HG03520 (cell line): ENCODE measurements around the gene SLC6A12.

Experiments used
- ATAC-seq: cut with Tn5 transposase; IDR thresholded peaks from one replicate; pipeline ENCODE4 v1.9.1; 2021; ENCODE audit warnings: mild to moderate bottlenecking, moderate library complexity; ENCODE audit not compliant: unreplicated experiment

Gene SLC6A12

DNA sequence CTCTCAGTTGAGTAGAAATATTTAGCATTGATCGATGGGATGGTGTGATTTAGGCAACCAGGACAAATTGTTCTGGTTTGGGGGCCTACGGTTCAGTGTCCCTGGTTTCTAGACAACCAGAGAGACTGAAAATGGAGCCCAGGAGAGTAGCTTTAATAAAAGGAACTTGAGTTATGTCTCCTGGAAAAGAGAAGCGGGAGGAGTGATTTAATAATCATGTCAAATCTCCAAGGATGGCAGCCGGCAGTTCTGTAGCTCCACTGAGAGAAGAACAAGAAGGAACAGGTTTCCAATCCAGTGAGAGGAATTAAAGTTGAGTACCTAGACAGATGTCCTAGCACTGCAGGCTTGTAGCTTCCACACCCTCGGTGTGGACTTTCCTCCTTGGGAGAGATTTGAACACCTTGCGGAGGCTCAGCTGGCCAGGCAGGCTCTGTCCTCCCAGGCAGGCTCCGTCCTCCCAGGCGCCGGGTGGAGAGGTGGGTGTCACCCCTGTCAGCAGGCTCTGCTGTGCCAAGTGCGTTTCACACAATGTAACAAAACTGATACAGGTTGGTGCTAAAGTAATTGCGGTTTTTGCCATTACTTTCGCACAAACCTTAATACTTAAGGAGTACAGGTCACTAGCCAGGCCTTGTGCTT lies 45.9 kb downstream of the SLC6A12 start:
- no peak for ATAC-seq

DNA sequence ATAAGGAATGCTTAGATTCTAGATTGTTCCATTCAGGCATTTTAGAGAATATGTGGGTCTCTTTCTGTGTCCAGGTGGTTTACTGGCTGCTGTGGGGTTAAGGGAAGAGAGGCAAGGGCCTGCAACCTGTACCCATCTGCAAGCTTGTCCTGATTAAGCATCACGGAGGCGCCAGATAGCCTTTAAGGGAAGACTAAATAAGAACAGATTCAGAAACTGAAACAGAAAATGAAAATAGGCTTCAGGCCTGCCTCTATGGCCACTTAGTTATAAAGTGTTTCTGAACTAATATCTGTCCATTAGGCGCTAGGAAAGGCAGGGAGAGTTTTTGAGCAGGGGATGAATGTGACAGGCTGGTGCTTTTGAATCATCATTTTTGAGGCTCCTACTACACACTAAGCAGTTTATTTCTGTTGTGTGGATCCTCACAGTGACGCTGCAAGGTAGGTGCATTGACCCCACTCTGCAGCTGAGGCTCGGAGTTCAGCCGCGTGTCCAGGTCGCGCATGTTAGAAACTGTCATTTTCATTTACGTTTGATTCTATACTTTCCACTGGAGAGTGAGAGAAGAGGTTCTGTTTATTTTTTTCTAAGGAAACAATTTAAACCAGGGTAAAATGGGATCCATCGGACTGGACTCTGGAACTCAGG lies 47.4 kb downstream of the SLC6A12 start:
- ATAC-seq = no peak

DNA sequence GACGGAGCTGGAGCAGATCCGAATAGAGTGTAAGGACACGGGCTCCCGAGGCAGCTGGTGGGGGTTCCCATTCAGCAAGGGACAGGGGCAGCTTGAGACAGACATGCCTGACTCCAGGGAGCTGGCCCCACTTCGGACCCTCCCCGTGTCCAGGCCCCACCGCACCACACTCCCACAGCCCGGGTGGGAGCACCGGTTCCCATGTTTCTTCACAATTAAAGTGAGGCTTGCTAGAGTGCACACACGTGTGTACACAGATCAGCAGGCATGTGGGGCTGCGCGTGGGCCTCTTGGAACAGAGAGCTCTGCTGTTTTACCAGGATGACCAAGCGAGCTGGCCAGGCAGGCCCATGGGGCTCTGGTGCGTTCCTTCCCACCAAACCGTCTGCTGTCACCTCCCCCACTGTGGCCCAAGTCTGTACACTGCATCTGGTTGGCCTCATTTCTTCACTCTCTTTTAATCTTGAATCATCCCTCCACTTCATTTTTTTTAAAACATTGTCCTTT lies 48.0 kb downstream of the SLC6A12 start:
- ATAC-seq = no peak

DNA sequence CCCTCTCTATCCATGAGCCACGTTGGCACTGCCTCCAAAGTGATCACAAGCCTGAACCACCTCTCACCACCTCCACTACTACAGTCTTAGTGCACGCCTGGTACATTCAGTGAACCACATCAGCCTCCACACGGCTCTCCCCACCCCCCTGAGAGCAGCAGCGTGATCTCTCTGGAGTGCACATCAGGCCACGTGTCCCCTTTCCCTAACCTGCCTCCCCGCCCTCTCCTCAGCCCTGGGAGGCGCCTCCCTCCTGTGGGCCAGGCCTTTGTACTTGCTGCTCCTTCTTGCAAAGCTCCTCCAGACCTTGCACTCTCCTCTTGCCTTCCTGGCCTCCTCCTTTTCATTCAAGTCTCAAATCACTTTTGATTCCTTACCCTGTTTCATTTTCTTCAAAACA lies 49.8 kb downstream of the SLC6A12 start:
- no peak for ATAC-seq

DNA sequence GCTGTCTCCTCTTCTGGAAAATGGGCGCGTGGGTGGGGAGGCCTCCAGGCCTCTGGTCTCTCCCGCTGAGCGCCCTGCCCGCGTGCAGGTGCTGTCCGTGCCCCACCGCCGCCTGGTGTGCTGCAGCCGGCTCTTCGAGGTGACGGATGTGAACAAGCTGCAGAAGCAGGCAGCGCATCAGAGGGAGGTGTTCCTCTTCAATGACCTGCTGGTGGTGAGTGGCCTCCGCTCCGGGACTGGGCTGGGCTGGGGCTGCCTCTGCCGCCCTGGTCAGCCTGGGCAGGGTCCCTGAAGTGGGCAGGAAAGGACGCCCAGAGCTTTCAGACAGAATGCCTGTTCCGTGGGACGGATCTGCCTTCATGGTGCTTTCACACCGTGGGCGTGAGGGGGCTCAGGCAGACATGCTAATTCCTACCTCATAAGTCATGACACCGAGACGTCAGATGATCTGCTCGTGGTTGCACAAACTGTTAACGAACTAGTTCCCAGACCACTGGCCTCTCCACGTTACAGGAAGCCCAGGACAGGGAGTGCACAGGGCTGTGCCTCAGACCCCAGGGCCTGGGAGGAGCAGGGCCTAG lies 50.5 kb downstream of the SLC6A12 start:
- ATAC-seq = no peak

DNA sequence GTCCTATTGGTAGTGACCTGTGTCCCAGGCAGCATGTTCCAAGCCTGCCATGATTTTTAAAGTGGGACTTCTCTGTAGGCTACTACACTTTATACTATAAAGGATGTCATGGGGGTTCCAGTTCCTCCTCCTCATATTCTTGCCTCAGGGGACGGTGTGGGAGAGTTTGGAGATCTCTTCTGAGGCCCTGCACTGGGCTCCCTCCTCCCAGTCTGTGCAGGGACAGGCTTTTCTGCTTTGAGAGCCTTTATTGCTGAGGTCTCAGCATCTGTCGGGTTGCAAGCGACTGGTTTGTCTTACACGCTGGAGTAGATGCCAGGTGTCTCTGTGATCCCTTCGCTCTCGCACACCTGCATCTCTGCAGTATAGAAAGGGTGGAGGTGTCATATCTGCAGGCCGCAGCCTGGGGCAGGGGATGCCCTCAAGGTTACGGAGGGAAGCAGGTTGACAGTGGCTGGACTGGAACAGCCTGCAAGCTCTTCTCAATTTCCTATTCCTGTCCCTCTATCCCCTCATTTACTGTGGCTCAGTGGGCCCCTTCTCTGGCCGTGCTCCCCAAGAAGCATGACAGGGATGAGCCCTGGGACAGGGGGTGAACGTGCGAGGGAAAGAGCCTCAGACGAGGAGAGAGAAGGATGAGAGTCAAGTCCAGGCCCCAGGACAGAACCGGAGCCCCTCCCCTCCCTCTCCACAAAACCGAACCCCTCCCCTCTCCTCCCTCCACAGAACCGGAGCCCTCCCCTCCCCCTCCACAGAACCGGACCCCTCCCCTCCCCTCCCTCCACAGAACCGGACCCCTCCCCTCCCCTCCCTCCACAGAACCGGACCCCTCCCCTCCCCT lies 51.3 kb downstream of the SLC6A12 start:
- no peak for ATAC-seq

DNA sequence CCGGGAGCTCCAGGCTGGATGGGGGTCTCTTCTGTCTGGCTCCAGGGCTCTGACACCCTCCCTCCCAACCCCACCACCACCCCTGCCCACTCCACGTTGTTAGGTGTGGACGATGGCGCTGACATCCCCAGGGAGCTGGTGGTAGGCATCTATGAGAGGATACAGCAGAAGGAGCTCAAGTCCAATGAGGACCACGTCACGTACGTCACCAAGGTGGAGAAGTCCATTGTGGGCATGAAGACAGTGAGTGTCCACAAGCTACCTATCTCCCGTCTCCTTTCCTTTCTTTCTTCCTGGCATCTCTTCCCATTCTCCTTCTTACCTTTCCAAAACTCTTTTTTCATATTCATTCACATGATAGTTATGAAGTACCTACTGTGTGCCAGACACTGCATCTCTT lies 52.1 kb downstream of the SLC6A12 start:
- no peak for ATAC-seq

DNA sequence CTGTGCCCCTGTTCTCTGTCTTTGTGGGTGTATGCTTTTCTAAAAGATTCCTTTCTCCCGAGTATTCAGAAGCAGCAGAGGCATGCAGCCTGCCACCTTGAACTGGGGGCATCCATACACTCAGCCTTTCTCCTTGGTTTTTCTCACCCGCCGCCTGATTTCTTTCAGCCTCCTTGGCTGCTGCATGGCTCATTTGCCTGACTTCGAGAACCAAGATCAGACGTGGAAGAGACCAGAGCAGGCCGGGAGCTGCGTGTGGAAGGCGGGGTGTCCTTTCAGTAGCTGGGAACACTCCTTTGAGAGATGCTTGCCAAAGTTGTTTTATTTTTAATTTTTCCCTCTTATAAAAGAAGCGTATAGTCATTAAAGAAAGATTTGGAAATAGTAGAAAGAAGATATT lies 53.1 kb downstream of the SLC6A12 start:
- ATAC-seq = no peak

DNA sequence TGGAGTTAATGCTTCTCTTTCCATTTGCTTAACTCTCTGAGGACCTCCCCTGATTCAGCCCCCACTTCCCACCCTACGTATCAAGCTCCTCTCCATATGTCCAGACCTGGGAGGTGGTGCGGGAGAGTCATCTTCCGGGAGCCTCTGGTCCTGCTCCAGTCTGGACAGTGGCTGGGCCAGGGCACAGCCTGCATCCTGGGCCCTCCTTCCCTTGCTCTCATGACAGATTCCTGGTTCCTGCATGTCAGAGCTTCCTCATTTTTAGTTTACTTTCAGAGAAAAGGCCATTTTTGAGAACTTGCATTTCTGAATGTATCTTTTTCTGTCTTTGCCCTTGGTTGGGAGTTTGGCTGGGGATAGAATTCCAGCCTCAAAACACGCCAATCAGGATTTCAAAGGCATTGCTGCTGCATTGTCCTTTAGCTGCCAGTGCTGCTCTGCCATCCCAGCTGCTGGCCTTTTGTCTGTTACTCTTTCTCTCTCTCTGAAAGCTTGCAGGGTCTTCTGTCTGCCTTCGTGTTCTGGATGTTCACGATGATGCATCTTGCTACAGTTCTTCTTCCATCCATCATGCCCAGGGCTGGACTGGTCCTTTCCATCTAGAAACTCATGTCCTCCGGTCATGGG lies 54.7 kb downstream of the SLC6A12 start:
- ATAC-seq = no peak

DNA sequence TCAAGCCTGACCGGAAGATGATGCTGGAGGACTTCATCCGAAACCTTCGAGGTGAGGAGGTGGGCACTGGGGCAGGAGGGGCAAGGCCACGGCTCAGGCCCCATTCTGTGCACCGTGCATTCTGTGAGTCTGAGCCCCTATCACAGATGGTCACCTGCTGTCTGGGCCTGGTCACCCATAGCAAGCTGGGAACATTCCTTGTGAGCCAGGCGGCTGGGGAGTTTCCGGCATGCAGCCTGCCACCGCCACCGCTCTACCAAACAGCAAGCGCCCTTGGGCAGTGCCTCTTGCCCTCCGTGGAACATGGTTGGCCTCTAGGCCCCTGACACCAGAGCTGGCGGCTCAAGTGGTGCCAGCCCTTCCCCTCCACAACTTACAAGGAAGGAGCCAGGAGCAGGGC lies 56.3 kb downstream of the SLC6A12 start:
- ATAC-seq = no peak

DNA sequence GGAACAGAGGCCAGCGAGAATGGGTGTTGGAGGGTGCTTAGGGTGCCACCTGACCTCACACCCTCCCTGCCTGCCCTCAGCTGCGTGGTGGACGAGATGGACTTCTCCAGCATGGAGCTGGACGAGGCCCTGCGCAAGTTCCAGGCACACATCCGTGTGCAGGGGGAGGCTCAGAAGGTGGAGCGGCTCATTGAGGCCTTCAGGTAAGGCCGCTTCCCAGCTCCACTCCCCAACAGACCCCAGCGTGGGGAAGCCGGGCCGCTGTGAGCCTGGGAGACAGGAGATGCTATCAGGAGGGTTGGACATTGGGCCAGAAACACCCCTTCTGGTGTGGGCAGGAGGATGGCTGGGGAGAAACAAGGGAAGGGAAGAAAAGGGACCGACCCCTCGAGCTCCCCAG lies 57.0 kb downstream of the SLC6A12 start:
- no peak for ATAC-seq

DNA sequence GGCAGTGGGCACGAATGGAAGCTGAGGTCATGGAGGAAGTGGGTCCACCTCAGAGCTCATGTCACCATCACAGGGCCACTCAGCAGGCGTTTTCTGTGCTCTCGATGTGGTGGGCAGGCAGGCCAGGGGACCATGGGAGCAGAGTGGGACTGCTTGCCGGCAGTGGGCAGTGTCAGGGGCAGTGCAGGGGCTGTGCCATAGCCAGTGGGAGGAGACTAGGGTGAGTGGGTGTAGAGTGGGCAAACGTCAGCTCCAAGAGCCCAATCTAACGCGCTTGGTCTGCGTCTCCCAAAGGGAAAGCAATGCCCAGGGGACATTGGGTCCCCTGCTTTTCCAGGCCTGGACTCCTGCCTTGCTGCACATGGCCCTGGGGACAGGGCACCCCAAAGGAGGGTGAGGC lies 58.3 kb downstream of the SLC6A12 start:
- ATAC-seq = no peak

DNA sequence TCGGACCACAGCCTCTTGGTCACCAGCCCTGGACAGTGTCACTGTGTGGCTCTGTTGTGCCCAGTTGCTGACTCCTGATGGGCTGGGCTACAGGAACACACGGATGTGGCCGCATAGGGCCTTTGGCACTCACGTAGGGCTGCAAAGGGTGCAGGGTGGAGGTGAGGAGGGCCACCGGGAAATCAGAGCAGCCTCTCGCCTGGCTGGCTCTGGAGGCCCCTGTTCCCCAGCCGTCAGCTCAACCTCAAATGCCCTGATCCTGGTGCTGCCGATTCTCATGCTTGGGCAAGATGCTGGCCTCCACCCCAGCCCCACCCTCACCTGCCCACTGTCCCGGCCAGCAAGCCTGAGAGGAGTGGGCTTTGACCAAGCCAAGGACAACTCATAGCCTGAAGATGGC lies 59.0 kb downstream of the SLC6A12 start:
- no peak for ATAC-seq

DNA sequence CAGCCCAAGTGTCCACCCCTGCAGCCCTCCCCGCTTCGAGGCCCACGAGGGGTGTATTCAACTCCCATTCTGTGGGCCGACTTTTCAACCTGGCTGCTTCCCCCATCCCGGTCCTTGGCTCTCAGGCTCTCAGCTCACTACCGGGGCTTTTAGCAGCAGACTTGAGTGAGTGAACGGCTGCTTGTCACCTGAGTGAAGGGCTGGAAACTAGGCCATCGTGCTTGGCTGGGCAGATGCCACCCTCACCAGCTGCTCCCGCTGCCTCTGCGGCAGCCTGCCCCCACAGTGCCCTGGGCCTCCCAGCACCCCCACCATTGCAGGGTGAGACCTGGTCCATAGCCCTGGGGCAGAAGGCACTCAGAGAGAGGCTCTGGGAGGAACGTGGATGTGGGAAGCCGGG lies 59.9 kb downstream of the SLC6A12 start:
- ATAC-seq = no peak

DNA sequence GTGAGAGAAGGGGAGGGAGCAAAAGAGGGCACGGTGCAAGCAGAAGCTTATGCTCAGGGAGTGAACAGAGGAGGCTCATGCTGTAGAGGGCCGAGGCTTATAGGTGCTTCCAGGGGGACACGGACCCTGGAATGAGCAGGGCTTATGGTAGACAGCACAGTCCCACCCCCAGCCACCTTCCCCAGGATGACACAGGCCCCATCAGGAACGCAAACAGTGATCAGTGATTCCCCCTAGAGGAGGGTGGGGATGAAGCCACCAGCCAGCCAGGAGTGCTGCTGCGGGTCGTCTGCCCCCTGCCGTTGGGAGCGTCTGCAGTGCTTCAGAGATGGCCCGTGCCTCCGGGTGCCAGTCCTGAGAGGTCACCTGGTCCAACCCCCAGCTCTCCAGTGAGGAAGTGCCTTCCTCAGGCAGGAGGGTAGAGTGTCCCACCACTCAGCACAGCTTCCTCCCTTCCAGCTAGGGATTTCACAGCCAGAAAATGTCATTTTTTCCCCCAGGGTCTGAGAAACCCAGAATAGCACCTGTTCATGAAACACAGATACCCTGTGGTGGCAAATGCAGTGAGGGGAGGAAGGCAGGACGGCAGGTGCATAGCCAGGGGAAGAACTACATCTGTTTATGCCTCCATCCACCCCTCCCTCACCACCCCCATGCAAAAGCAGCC lies 60.7 kb downstream of the SLC6A12 start:
- no peak for ATAC-seq

DNA sequence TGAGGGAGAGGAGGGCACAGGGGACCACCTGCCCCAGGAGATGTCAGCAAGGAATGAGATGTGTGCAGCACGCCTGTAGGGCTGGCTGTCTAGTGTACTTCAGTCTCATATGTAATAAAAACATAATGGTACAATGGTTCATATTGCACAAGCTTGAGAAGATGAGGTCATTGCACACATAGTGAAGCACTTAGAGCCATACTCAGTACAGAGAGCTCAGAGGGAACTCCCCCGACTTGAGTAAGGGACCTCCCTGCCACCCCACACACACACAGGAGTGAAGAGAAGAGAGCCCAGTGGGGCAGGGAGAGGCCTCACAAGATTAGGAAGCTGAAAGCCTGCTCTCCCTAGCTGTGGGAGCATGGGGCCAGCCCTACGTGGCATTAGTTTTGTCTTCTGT lies 61.5 kb downstream of the SLC6A12 start:
- no peak for ATAC-seq

DNA sequence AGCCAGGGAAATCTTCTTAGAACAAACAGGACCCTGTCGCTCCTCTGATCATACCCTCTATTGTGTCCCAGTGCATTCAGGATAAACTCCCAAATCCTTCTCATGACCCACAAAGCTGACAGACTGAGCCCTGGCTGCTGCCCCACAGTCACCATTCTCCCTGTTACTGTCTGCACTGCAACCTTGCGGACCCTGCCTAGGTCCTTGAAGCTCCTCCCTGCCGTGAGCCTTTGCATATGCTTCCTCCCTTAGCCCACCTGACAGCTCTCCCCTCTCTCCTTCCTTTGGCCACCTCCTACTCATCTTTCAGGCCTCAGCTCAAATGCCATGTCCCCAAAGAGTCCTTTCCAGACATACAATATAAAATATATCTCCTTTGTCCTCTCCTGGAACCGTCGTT lies 62.4 kb downstream of the SLC6A12 start:
- ATAC-seq = no peak

DNA sequence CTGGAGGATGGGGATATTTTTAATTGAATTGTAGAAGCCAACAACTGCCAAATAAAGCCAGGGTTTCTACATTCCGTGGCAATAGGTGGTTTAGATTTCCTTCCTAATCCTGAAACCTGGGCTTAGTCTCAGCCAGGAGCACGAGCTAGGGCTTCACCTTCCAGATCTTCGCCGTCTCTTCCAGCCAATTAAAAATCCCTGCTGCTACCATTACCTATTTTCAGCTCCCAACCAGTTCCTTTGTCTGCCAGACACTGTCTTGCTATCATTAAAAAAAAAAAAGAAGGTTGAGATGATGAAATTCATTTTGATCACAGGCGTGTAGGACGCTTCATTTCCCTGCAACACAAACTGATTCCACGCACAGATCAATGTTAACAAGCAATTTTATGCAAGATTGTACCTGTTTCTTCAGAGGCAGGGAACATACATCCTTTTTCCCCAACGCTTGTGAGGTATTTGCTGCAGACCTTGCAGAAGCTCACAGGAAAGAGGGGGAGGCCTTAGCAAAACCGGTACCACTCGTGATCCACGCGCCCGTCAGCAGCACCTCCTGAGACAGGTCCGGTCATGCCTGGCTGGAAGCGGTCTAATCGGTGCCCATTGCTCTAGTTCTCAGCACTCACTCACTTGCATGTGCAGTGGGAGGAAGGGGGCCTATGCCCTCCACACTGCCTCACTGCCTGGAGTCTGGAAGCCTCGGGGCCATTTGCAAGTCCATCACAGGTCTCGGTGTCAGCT lies 65.1 kb downstream of the SLC6A12 start:
- no peak for ATAC-seq

DNA sequence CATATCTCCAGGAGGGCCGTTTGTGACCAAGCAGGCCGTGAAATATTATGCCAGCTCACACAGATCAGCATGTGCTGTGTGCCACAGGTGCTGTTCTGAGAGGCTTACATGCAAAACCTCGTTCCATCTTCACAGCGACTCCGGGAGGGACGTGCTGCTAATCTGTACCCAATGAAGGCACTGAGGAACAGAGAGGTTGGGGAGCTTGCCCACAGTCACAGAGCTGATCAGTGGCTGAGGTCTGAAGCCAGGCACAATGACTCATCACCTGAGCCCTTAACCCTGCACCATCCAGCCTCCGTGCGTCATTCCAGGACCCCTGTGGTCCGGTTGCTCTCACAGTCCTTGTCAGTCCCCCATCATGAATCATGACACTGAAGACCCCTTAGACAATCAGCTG lies 66.7 kb downstream of the SLC6A12 start:
- ATAC-seq = no peak
